Suprapubic skin (tissue), 4 donors: ENCODE results near the gene ITGA6. TPM values are rescaled to one million over a fixed set of nuclear protein-coding genes. Genes with fewer than 3 reads are reported as not detected.

Experiments used
- DNase-seq, 2 donors: peaks; one replicate each; pipeline ENCODE4 v3.0.0-alpha.2; 2019; ENCODE audit warnings: low spot score in 2 of 2
- H3K27ac ChIP-seq: fragments of 200-600 bp; sonication (generic); one replicate; pipeline ENCODE4 v1.5.1; 2019
- H3K27me3 ChIP-seq: fragments of 200-600 bp; sonication (generic); one replicate; pipeline ENCODE4 v1.5.1; 2019
- H3K36me3 ChIP-seq: fragments of 200-600 bp; sonication (generic); one replicate; pipeline ENCODE4 v1.5.1; 2019
- H3K4me1 ChIP-seq: fragments of 200-600 bp; sonication (generic); one replicate; pipeline ENCODE4 v1.5.1; 2019
- H3K4me3 ChIP-seq: fragments of 200-600 bp; sonication (generic); one replicate; pipeline ENCODE4 v1.5.1; 2019; ENCODE audit warnings: mild to moderate bottlenecking
- H3K9me3 ChIP-seq: fragments of 200-600 bp; sonication (generic); one replicate; pipeline ENCODE4 v1.5.1; 2019
- CTCF ChIP-seq, 2 donors: fragments of 200-600 bp in 1 of 2; fragments of 450-650 bp in 1 of 2; sonication (generic) in 1 of 2; IDR thresholded peaks; one replicate each; pipeline ENCODE4 v1.5.1; 2016 to 2019; ENCODE audit warnings: antibody characterized with exemption in 2 of 2, mild to moderate bottlenecking in 1 of 2, moderate library complexity in 1 of 2
- EP300 ChIP-seq: sonication (generic); formaldehyde crosslinking; IDR thresholded peaks from one replicate; pipeline ENCODE4 v1.6.1; 2017; ENCODE audit warnings: antibody characterized with exemption
- POLR2A ChIP-seq, 2 donors: fragments of 450-650 bp; IDR thresholded peaks; one replicate each; pipeline ENCODE4 v1.6.1; 2017; ENCODE audit warnings: antibody characterized with exemption in 2 of 2, mild to moderate bottlenecking in 2 of 2, moderate library complexity in 2 of 2
- POLR2AphosphoS5 ChIP-seq, 3 donors: sonication (generic); formaldehyde crosslinking; IDR thresholded peaks; one replicate each; pipeline ENCODE4 v1.6.1; 2017; ENCODE audit warnings: antibody characterized with exemption in 3 of 3
- WGBS: methylation state at CpG from one replicate; pipeline ENCODE4 v1.1.5; 2018; 5-methylcytosine and 5-hydroxymethylcytosine counted together
- total RNA-seq, 4 donors: library from RNA; depleted of rRNA; stranded (reverse); fragments of >200 nt; gene quantifications; one replicate each; pipeline ENCODE4 v1.1.0, GENCODE V29; 2016

Gene ITGA6
- total RNA-seq, 4 donors from 2014 or later, result 89.6 to 204 (median 161) TPM

GRCh38 chr2:172484706-172485105 lies 57.3 kb downstream of the ITGA6 start:
- Histone ChIP-seq H3K4me3 (no peak overlapping the region), H3K36me3 (peaks cover 35% of the 10 kb centered on the region), H3K9me3 (no peaks in the 10 kb centered on the region), H3K27me3 (no peaks in the 10 kb centered on the region), H3K27ac (no peak overlapping the region), H3K4me1 (peaks cover 6% of the 10 kb centered on the region)
- TF ChIP-seq POLR2AphosphoS5 (IDR thresholded peaks at IDR 0.05) (no peak), EP300 (no peak), POLR2A (IDR thresholded peaks at IDR 0.05) (no peak), CTCF (IDR thresholded peaks at IDR 0.05) (no peak)
- DNase-seq, result no peak
- WGBS, result 80% methylated on average over 2 of the region's 2 CpGs

- Histone ChIP-seq H3K9me3 (no peaks in the 10 kb centered on the region), H3K36me3 (peaks cover 61% of the 10 kb centered on the region), H3K27me3 (no peaks in the 10 kb centered on the region), H3K4me1 (no peaks in the 10 kb centered on the region), H3K27ac (no peak overlapping the region), H3K4me3 (no peak overlapping the region)
- 100% methylated on average over 2 of the region's 3 CpGs for WGBS
- TF ChIP-seq POLR2AphosphoS5 (IDR thresholded peaks at IDR 0.05), result no peak
- no peak for TF ChIP-seq CTCF (IDR thresholded peaks at IDR 0.05)
- TF ChIP-seq POLR2A (IDR thresholded peaks at IDR 0.05), result no peak
- no peak for TF ChIP-seq EP300
- DNase-seq, result no peak
These were observed 61.2 kb downstream of the ITGA6 start for GRCh38 chr2:172488556-172488955.

- Histone ChIP-seq H3K9me3 (no peaks in the 10 kb centered on the region), H3K36me3 (peaks cover 62% of the 10 kb centered on the region), H3K4me1 (no peaks in the 10 kb centered on the region), H3K27ac (no peak overlapping the region), H3K27me3 (no peaks in the 10 kb centered on the region), H3K4me3 (no peak overlapping the region)
- no peak for TF ChIP-seq CTCF (IDR thresholded peaks at IDR 0.05)
- no peak for TF ChIP-seq POLR2AphosphoS5 (IDR thresholded peaks at IDR 0.05)
- TF ChIP-seq POLR2A (IDR thresholded peaks at IDR 0.05), result no peak
- no peak for TF ChIP-seq EP300
- no peak for DNase-seq
These were observed 62.3 kb downstream of the ITGA6 start for GRCh38 chr2:172489681-172490080.

GRCh38 chr2:172496160-172496608 lies 68.8 kb downstream of the ITGA6 start:
- no peaks in the 10 kb centered on the region for H3K4me1 ChIP-seq
- no peak overlapping the region for H3K4me3 ChIP-seq
- peaks cover 54% of the 10 kb centered on the region for H3K36me3 ChIP-seq
- H3K27ac ChIP-seq, result no peak overlapping the region
- H3K27me3 ChIP-seq, result no peaks in the 10 kb centered on the region
- WGBS, result 66% methylated on average over 3 of the region's 3 CpGs
- H3K9me3 ChIP-seq, result no peaks in the 10 kb centered on the region
- TF ChIP-seq POLR2AphosphoS5 (IDR thresholded peaks at IDR 0.05) (no peak), CTCF (IDR thresholded peaks at IDR 0.05) (no peak), POLR2A (IDR thresholded peaks at IDR 0.05) (no peak), EP300 (no peak)
- no peak for DNase-seq

GRCh38 chr2:172507199-172507598 lies 79.8 kb downstream of the ITGA6 start:
- Histone ChIP-seq H3K9me3 (peaks cover 4% of the 10 kb centered on the region), H3K36me3 (peaks cover 16% of the 10 kb centered on the region), H3K27me3 (no peaks in the 10 kb centered on the region), H3K4me1 (no peaks in the 10 kb centered on the region), H3K27ac (no peak overlapping the region), H3K4me3 (no peak overlapping the region)
- 82% methylated on average over 4 of the region's 4 CpGs for WGBS
- no peak for DNase-seq
- TF ChIP-seq POLR2AphosphoS5 (IDR thresholded peaks at IDR 0.05) (no peak), CTCF (IDR thresholded peaks at IDR 0.05) (no peak), EP300 (no peak), POLR2A (IDR thresholded peaks at IDR 0.05) (no peak)
